Lower lobe of right lung (tissue), 2 donors: ENCODE measurements around the gene INSIG1. TPM values are rescaled to one million over a fixed set of nuclear protein-coding genes. Genes with fewer than 3 reads are reported as not detected.
A peak's percentile ranks its signal among the peaks of the same experiment; 100 is the strongest.

Source experiments
- ATAC-seq, 2 donors: fragments of 200-7000 bp; cut with Tn5 transposase; one replicate each; pipeline ENCODE4 v1.9.1; 2020 to 2022; ENCODE audit warnings: mild to moderate bottlenecking in 2 of 2, moderate library complexity in 2 of 2
- DNase-seq: peaks from one replicate; pipeline ENCODE4 v3.0.0-alpha.2; 2020
- H3K27ac ChIP-seq: fragments of 200-600 bp; one replicate; pipeline ENCODE4 v1.8.0; 2022
- H3K27me3 ChIP-seq: fragments of 200-600 bp; one replicate; pipeline ENCODE4 v1.8.0; 2022; ENCODE audit warnings: low read depth
- H3K36me3 ChIP-seq: fragments of 200-600 bp; one replicate; pipeline ENCODE4 v1.8.0; 2022; ENCODE audit warnings: mild to moderate bottlenecking
- H3K4me1 ChIP-seq: fragments of 200-600 bp; one replicate; pipeline ENCODE4 v1.8.0; 2022
- H3K4me3 ChIP-seq: fragments of 200-600 bp; one replicate; pipeline ENCODE4 v1.8.0; 2022; ENCODE audit warnings: mild to moderate bottlenecking
- H3K9me3 ChIP-seq: fragments of 200-600 bp; one replicate; pipeline ENCODE4 v1.8.0; 2022
- CTCF ChIP-seq: fragments of 200-600 bp; IDR thresholded peaks from one replicate; pipeline ENCODE4 v1.8.0; 2022; ENCODE audit warnings: antibody characterized with exemption, mild to moderate bottlenecking
- intact Hi-C: fragments of 100-400 bp; cut with DNase I; formaldehyde crosslinking; loops from one replicate; pipeline ENCODE4 v1.11.0; 2022
- total RNA-seq: library from RNA; stranded (reverse); fragmentation: NEBNext Ultra II Directional; extraction: Animal tissue kit (Norgen Biotek cat#: 25700); gene quantifications from one replicate; pipeline ENCODE4 v1.2.1, GENCODE V29; 2021
- donor health status: DM: no; HTN: yes; CAD: no; lungs with severe emphysema.

The INSIG1 gene
- total RNA-seq, 1 donor from 2014 or later: 70.9 TPM

- DNase-seq (no peak), ATAC-seq (no peak)
- no peak for TF ChIP-seq CTCF
- no peaks in the 10 kb centered on the region for H3K36me3 ChIP-seq
- intact Hi-C loops: no loop called here
- H3K4me3 ChIP-seq: no peak overlapping the region
- no peak overlapping the region for H3K27ac ChIP-seq
- H3K9me3 ChIP-seq: no peaks in the 10 kb centered on the region
- peaks cover 2% of the 10 kb centered on the region for H3K27me3 ChIP-seq
- H3K4me1 ChIP-seq: no peaks in the 10 kb centered on the region
Measured at GRCh38 chr7:155326385-155326784, 28.7 kb downstream of the INSIG1 start.

GRCh38 chr7:155327590-155328320, 30.1 kb downstream of the INSIG1 start:
- H3K4me3 ChIP-seq: no peak overlapping the region
- DNase-seq: no peak
- no peak overlapping the region for H3K27ac ChIP-seq
- intact Hi-C loops: no loop called here
- H3K36me3 ChIP-seq: no peaks in the 10 kb centered on the region
- peak in 1 of 2 donors; percentile 25 for ATAC-seq
- H3K9me3 ChIP-seq: no peaks in the 10 kb centered on the region
- no peaks in the 10 kb centered on the region for H3K27me3 ChIP-seq
- no peaks in the 10 kb centered on the region for H3K4me1 ChIP-seq
- TF ChIP-seq CTCF: no peak

GRCh38 chr7:155329225-155329624, 31.5 kb downstream of the INSIG1 start:
- DNase-seq (no peak), ATAC-seq (no peak)
- Histone ChIP-seq H3K27me3 (no peaks in the 10 kb centered on the region), H3K9me3 (no peaks in the 10 kb centered on the region), H3K36me3 (no peaks in the 10 kb centered on the region), H3K27ac (no peak overlapping the region), H3K4me3 (no peak overlapping the region), H3K4me1 (no peaks in the 10 kb centered on the region)
- intact Hi-C loops: no loop called here
- TF ChIP-seq CTCF: no peak

GRCh38 chr7:155331396-155331795, 33.7 kb downstream of the INSIG1 start:
- intact Hi-C loops: no loop called here
- TF ChIP-seq CTCF: no peak
- DNase-seq: no peak
- H3K9me3 ChIP-seq: no peaks in the 10 kb centered on the region
- no peaks in the 10 kb centered on the region for H3K36me3 ChIP-seq
- H3K4me1 ChIP-seq: no peaks in the 10 kb centered on the region
- no peak overlapping the region for H3K4me3 ChIP-seq
- no peak for ATAC-seq
- no peak overlapping the region for H3K27ac ChIP-seq
- H3K27me3 ChIP-seq: no peaks in the 10 kb centered on the region

GRCh38 chr7:155333346-155334234, 35.9 kb downstream of the INSIG1 start:
- DNase-seq: no peak
- no peak for TF ChIP-seq CTCF
- ATAC-seq: no peak
- intact Hi-C loops: no loop called here
- Histone ChIP-seq H3K36me3 (no peaks in the 10 kb centered on the region), H3K27me3 (no peaks in the 10 kb centered on the region), H3K9me3 (no peaks in the 10 kb centered on the region), H3K4me3 (no peak overlapping the region), H3K27ac (no peak overlapping the region), H3K4me1 (no peaks in the 10 kb centered on the region)
